ENCODE results near the gene FOSL2.
A peak's percentile ranks its signal among the peaks of the same experiment; 100 is the strongest.

Gene FOSL2

GRCh38 chr2:28392297-28393113 lies at the start of gene FOSL2:
Gene FOSL2, plus strand, starts transcription at chr2:28392858. Its CDS starts 863 bp downstream, at chr2:28393721.
- DNase-seq: peak; percentile 21 to 96 (median 86)

GRCh38 chr2:28343184-28343942 lies 49.3 kb upstream of the FOSL2 start:
- no peak for DNase-seq

- DNase-seq: no peak
Observed at GRCh38 chr2:28343971-28344715, 48.5 kb upstream of the FOSL2 start.

GRCh38 chr2:28344756-28345373 lies 47.8 kb upstream of the FOSL2 start:
- DNase-seq: no peak

- no peak for DNase-seq
Observed at GRCh38 chr2:28345619-28346018, 47.0 kb upstream of the FOSL2 start.

- no peak for DNase-seq
Observed at GRCh38 chr2:28346587-28346986, 46.1 kb upstream of the FOSL2 start.

GRCh38 chr2:28347193-28347592 lies 45.5 kb upstream of the FOSL2 start:
- no peak for DNase-seq

GRCh38 chr2:28347596-28347995 lies 45.1 kb upstream of the FOSL2 start:
- no peak for DNase-seq

GRCh38 chr2:28348149-28348567 lies 44.5 kb upstream of the FOSL2 start:
- no peak for DNase-seq

- DNase-seq: no peak
Observed at GRCh38 chr2:28348921-28349320, 43.7 kb upstream of the FOSL2 start.

GRCh38 chr2:28349546-28350165 lies 43.0 kb upstream of the FOSL2 start:
- no peak for DNase-seq

GRCh38 chr2:28350196-28350595 lies 42.5 kb upstream of the FOSL2 start:
- DNase-seq: no peak

- DNase-seq: no peak
Observed at GRCh38 chr2:28350791-28351285, 41.8 kb upstream of the FOSL2 start.

GRCh38 chr2:28351621-28352020 lies 41.0 kb upstream of the FOSL2 start:
- no peak for DNase-seq

GRCh38 chr2:28352104-28352503 lies 40.6 kb upstream of the FOSL2 start:
- DNase-seq: no peak

- DNase-seq: no peak
Observed at GRCh38 chr2:28352610-28353195, 40.0 kb upstream of the FOSL2 start.

- DNase-seq: no peak
Observed at GRCh38 chr2:28354920-28355520, 37.6 kb upstream of the FOSL2 start.

- no peak for DNase-seq
Observed at GRCh38 chr2:28355521-28356094, 37.0 kb upstream of the FOSL2 start.

- peak in 37 of 56 donors; percentile 6 to 79 (median 28) for DNase-seq
Observed at GRCh38 chr2:28356095-28356911, 36.4 kb upstream of the FOSL2 start.
